HepG2 (cell line): ENCODE results near the gene ALPK3.

ENCODE experiments used
- GLMP ChIP-seq: sonication (generic); formaldehyde crosslinking; IDR thresholded peaks from 2 replicates; pipeline ENCODE4 v1.9.0; 2021; ENCODE audit warnings: missing genetic modification reagents, mild to moderate bottlenecking, borderline replicate concordance
- ZNF138 ChIP-seq: sonication (generic); formaldehyde crosslinking; IDR thresholded peaks from 2 replicates; pipeline ENCODE4 v1.5.0; 2020; ENCODE audit warnings: mild to moderate bottlenecking, low read depth, missing genetic modification reagents

GRCh38 chr15:84889991-84890669 is 73.0 kb downstream of the ALPK3 start:
- no peak for TF ChIP-seq ZNF138 (CRISPR knock-in tag)
- no peak for TF ChIP-seq GLMP (CRISPR knock-in tag)
